ENCODE measurements around the gene ZAR1. TPM values are rescaled to one million over a fixed set of nuclear protein-coding genes. Genes with fewer than 3 reads are reported as not detected.

The ZAR1 gene
- total RNA-seq, 1 experiment from 2014 or later, result not detected

DNA sequence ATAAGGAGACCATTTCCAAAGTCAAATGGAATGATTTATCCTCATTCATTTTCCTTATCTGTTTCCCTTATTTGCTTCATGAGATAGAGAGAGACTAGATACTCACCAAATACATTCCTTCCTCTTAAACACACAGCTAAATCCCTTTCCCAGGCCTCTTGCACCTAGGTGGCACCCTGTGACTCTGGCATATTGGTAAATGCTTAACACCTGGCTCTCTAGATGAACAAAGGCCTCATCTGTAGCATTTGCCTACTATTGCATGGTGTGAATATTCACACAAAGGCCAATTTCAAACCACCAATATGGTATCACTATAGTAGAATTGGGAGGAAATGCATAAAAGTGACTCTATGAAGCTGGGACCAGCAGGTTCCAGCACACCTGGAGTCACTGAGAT, 29.1 kb upstream of the ZAR1 start:
- Histone ChIP-seq H3K27ac (ENCODE audit: low read length) (no peak overlapping the region), H3K9ac (ENCODE audit: low read length) (no peak overlapping the region), H3K4me3 (ENCODE audit: low read length) (no peak overlapping the region), H2AFZ (ENCODE audit: low read length) (no peak overlapping the region), H3K79me2 (ENCODE audit: low read length) (no peaks in the 10 kb centered on the region), H3K36me3 (ENCODE audit: insufficient read depth, low read length) (no peaks in the 10 kb centered on the region), H3K4me2 (ENCODE audit: low read depth, low read length, poor library complexity, severe bottlenecking) (no peak overlapping the region), H3K4me1 (ENCODE audit: low read length) (no peaks in the 10 kb centered on the region), H3K9me2 (replicated peaks; ENCODE audit: insufficient read depth, low read length) (no peaks in the 10 kb centered on the region; the same call in 1 of the 2 replicates), H4K20me1 (ENCODE audit: insufficient read depth, low read depth, low read length) (no peaks in the 10 kb centered on the region), H3K9me3 (ENCODE audit: low read length) (no peaks in the 10 kb centered on the region), H3K27me3 (ENCODE audit: low read length) (no peaks in the 10 kb centered on the region)
- no peak for DNase-seq

DNA sequence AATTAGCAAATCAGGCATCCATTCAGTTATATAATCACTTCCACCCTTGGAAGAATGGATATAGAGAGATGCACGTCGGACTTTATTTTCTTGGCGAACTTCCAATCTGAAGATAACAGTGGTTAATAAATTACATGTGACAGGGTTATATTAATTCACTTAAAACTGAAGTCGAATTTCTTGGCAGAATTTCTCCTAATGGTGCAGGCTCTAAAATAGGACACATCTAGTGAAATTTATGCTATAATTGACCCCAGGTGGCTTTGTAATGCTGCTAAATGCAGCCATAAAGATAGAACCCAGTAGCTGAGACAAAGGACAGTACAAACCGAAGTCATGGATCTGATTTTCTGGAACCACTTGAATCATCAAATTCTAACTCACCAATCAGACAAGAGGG, 27.7 kb upstream of the ZAR1 start:
- no peak overlapping the region for H3K4me2 ChIP-seq (ENCODE audit: low read depth, low read length, poor library complexity, severe bottlenecking)
- no peak for DNase-seq
- H4K20me1 ChIP-seq (ENCODE audit: insufficient read depth, low read depth, low read length), result no peaks in the 10 kb centered on the region
- H3K4me3 ChIP-seq (ENCODE audit: low read length), result no peak overlapping the region
- peaks cover 8% of the 10 kb centered on the region for H3K4me1 ChIP-seq (ENCODE audit: low read length)
- H2AFZ ChIP-seq (ENCODE audit: low read length), result no peak overlapping the region
- H3K27me3 ChIP-seq (ENCODE audit: low read length), result no peaks in the 10 kb centered on the region
- no peak overlapping the region for H3K9ac ChIP-seq (ENCODE audit: low read length)
- H3K9me3 ChIP-seq (ENCODE audit: low read length), result no peaks in the 10 kb centered on the region
- no peaks in the 10 kb centered on the region for H3K36me3 ChIP-seq (ENCODE audit: insufficient read depth, low read length)
- H3K79me2 ChIP-seq (ENCODE audit: low read length), result no peaks in the 10 kb centered on the region
- no peaks in the 10 kb centered on the region; the same call in 1 of the 2 replicates for H3K9me2 ChIP-seq (replicated peaks; ENCODE audit: insufficient read depth, low read length)
- no peak overlapping the region for H3K27ac ChIP-seq (ENCODE audit: low read length)

GRCh38 chr4:48467442-48467841, 22.6 kb upstream of the ZAR1 start:
- Histone ChIP-seq H3K9me3 (ENCODE audit: low read length) (no peaks in the 10 kb centered on the region), H3K9me2 (replicated peaks; ENCODE audit: insufficient read depth, low read length) (no peaks in the 10 kb centered on the region; the same call in 1 of the 2 replicates), H3K27ac (ENCODE audit: low read length) (no peak overlapping the region), H3K27me3 (ENCODE audit: low read length) (no peaks in the 10 kb centered on the region), H3K4me2 (ENCODE audit: low read depth, low read length, poor library complexity, severe bottlenecking) (peak overlapping the region; percentile 60), H3K79me2 (ENCODE audit: low read length) (no peaks in the 10 kb centered on the region), H2AFZ (ENCODE audit: low read length) (no peak overlapping the region), H3K4me3 (ENCODE audit: low read length) (peak overlapping the region; percentile 35; the same call in 1 of the 2 replicates), H3K4me1 (ENCODE audit: low read length) (peaks cover 24% of the 10 kb centered on the region), H3K9ac (ENCODE audit: low read length) (no peak overlapping the region), H3K36me3 (ENCODE audit: insufficient read depth, low read length) (no peaks in the 10 kb centered on the region; the same call in 1 of the 2 replicates), H4K20me1 (ENCODE audit: insufficient read depth, low read depth, low read length) (no peaks in the 10 kb centered on the region)
- DNase-seq, result peak; percentile 56

- Histone ChIP-seq H3K27me3 (ENCODE audit: low read length) (no peaks in the 10 kb centered on the region), H3K9me3 (ENCODE audit: low read length) (no peaks in the 10 kb centered on the region), H3K4me1 (ENCODE audit: low read length) (peaks cover 24% of the 10 kb centered on the region), H2AFZ (ENCODE audit: low read length) (no peak overlapping the region), H3K9ac (ENCODE audit: low read length) (no peak overlapping the region), H3K36me3 (ENCODE audit: insufficient read depth, low read length) (no peaks in the 10 kb centered on the region; the same call in 1 of the 2 replicates), H3K4me2 (ENCODE audit: low read depth, low read length, poor library complexity, severe bottlenecking) (peak overlapping the region; percentile 60), H3K4me3 (ENCODE audit: low read length) (peak overlapping the region; percentile 35; the same call in 1 of the 2 replicates), H3K27ac (ENCODE audit: low read length) (no peak overlapping the region), H4K20me1 (ENCODE audit: insufficient read depth, low read depth, low read length) (no peaks in the 10 kb centered on the region), H3K79me2 (ENCODE audit: low read length) (no peaks in the 10 kb centered on the region), H3K9me2 (replicated peaks; ENCODE audit: insufficient read depth, low read length) (no peaks in the 10 kb centered on the region; the same call in 1 of the 2 replicates)
- DNase-seq, result no peak
Observed at GRCh38 chr4:48467891-48468290, 22.2 kb upstream of the ZAR1 start.

DNA sequence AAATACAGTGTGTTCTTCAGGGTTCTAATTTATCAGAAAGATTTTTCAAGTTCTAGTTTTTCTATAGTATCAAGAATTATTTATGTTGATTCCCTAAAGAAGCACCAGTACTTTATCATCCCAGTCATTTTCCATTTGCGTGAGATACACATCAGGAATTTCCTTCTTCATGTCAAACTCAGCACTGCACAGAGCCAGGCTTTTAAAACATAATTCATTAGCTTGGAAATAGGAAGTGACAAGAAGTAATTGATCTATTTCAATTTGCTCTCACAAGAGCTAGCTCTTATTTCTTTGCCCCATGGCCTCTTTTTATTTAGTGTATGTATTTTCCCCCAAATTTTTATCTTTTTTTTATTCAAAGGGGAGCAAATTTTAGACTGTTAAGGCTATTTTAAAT, 19.9 kb upstream of the ZAR1 start:
- DNase-seq, result no peak
- no peak overlapping the region for H2AFZ ChIP-seq (ENCODE audit: low read length)
- H3K27ac ChIP-seq (ENCODE audit: low read length), result no peak overlapping the region
- no peaks in the 10 kb centered on the region for H3K9me3 ChIP-seq (ENCODE audit: low read length)
- H3K4me3 ChIP-seq (ENCODE audit: low read length), result no peak overlapping the region
- no peak overlapping the region for H3K9ac ChIP-seq (ENCODE audit: low read length)
- H3K4me1 ChIP-seq (ENCODE audit: low read length), result peaks cover 26% of the 10 kb centered on the region
- no peaks in the 10 kb centered on the region; the same call in 1 of the 2 replicates for H3K36me3 ChIP-seq (ENCODE audit: insufficient read depth, low read length)
- no peak overlapping the region for H3K4me2 ChIP-seq (ENCODE audit: low read depth, low read length, poor library complexity, severe bottlenecking)
- no peaks in the 10 kb centered on the region for H4K20me1 ChIP-seq (ENCODE audit: insufficient read depth, low read depth, low read length)
- H3K9me2 ChIP-seq (replicated peaks; ENCODE audit: insufficient read depth, low read length), result no peaks in the 10 kb centered on the region; the same call in 1 of the 2 replicates
- no peaks in the 10 kb centered on the region for H3K79me2 ChIP-seq (ENCODE audit: low read length)
- no peaks in the 10 kb centered on the region for H3K27me3 ChIP-seq (ENCODE audit: low read length)

- no peaks in the 10 kb centered on the region for H3K9me3 ChIP-seq (ENCODE audit: low read length)
- no peak overlapping the region for H3K9ac ChIP-seq (ENCODE audit: low read length)
- H3K4me2 ChIP-seq (ENCODE audit: low read depth, low read length, poor library complexity, severe bottlenecking), result no peak overlapping the region
- H2AFZ ChIP-seq (ENCODE audit: low read length), result no peak overlapping the region
- no peak overlapping the region for H3K4me3 ChIP-seq (ENCODE audit: low read length)
- H3K27me3 ChIP-seq (ENCODE audit: low read length), result no peaks in the 10 kb centered on the region
- no peak for DNase-seq
- no peaks in the 10 kb centered on the region; the same call in 1 of the 2 replicates for H3K36me3 ChIP-seq (ENCODE audit: insufficient read depth, low read length)
- no peaks in the 10 kb centered on the region for H4K20me1 ChIP-seq (ENCODE audit: insufficient read depth, low read depth, low read length)
- H3K4me1 ChIP-seq (ENCODE audit: low read length), result peaks cover 26% of the 10 kb centered on the region
- H3K9me2 ChIP-seq (replicated peaks; ENCODE audit: insufficient read depth, low read length), result no peaks in the 10 kb centered on the region; the same call in 1 of the 2 replicates
- H3K27ac ChIP-seq (ENCODE audit: low read length), result no peak overlapping the region
- no peaks in the 10 kb centered on the region for H3K79me2 ChIP-seq (ENCODE audit: low read length)
Observed at GRCh38 chr4:48470570-48470969, 19.5 kb upstream of the ZAR1 start.

GRCh38 chr4:48472794-48473193, 17.3 kb upstream of the ZAR1 start:
- Histone ChIP-seq H3K36me3 (ENCODE audit: insufficient read depth, low read length) (no peaks in the 10 kb centered on the region; the same call in 1 of the 2 replicates), H3K79me2 (ENCODE audit: low read length) (no peaks in the 10 kb centered on the region), H3K9me2 (replicated peaks; ENCODE audit: insufficient read depth, low read length) (no peaks in the 10 kb centered on the region), H4K20me1 (ENCODE audit: insufficient read depth, low read depth, low read length) (no peaks in the 10 kb centered on the region), H3K4me3 (ENCODE audit: low read length) (no peak overlapping the region), H3K9me3 (ENCODE audit: low read length) (no peaks in the 10 kb centered on the region), H3K4me2 (ENCODE audit: low read depth, low read length, poor library complexity, severe bottlenecking) (no peak overlapping the region), H3K27me3 (ENCODE audit: low read length) (no peaks in the 10 kb centered on the region), H3K4me1 (ENCODE audit: low read length) (peaks cover 14% of the 10 kb centered on the region), H2AFZ (ENCODE audit: low read length) (no peak overlapping the region), H3K27ac (ENCODE audit: low read length) (no peak overlapping the region), H3K9ac (ENCODE audit: low read length) (no peak overlapping the region)
- no peak for DNase-seq

GRCh38 chr4:48475770-48476169, 14.3 kb upstream of the ZAR1 start:
- DNase-seq, result no peak

More at GRCh38 chr4:48475770-48476169, 14.3 kb upstream of the ZAR1 start:
- H3K9me3 ChIP-seq (ENCODE audit: low read length), result no peaks in the 10 kb centered on the region
- no peaks in the 10 kb centered on the region for H4K20me1 ChIP-seq (ENCODE audit: insufficient read depth, low read depth, low read length)
- no peak overlapping the region for H3K4me3 ChIP-seq (ENCODE audit: low read length)
- H3K79me2 ChIP-seq (ENCODE audit: low read length), result no peaks in the 10 kb centered on the region
- H3K27ac ChIP-seq (ENCODE audit: low read length), result no peak overlapping the region
- no peaks in the 10 kb centered on the region; the same call in 1 of the 2 replicates for H3K36me3 ChIP-seq (ENCODE audit: insufficient read depth, low read length)
- no peak overlapping the region for H3K4me2 ChIP-seq (ENCODE audit: low read depth, low read length, poor library complexity, severe bottlenecking)
- no peak overlapping the region for H2AFZ ChIP-seq (ENCODE audit: low read length)
- H3K27me3 ChIP-seq (ENCODE audit: low read length), result no peaks in the 10 kb centered on the region
- H3K9ac ChIP-seq (ENCODE audit: low read length), result no peak overlapping the region
- peaks cover 7% of the 10 kb centered on the region for H3K4me1 ChIP-seq (ENCODE audit: low read length)
- H3K9me2 ChIP-seq (replicated peaks; ENCODE audit: insufficient read depth, low read length), result no peaks in the 10 kb centered on the region

Data from Karpas-422 (cell line).